ENCODE results near the gene KIRREL2. TPM values are rescaled to one million over a fixed set of nuclear protein-coding genes. Genes with fewer than 3 reads are reported as not detected.

The KIRREL2 gene
- total RNA-seq, 3 donors from 2014 or later (not counting 1 experiment from before 2014, with no cell fraction given): 0.27 TPM; not detected in 2

- Mint-ChIP-seq H3K27ac (no peak overlapping the region), H3K9me3 (no peaks in the 10 kb centered on the region), H3K36me3 (no peaks in the 10 kb centered on the region), H3K4me3 (no peak overlapping the region), H3K4me1 (peaks cover 10 to 17% of the 10 kb centered on the region in 2 donors), H3K27me3 (ENCODE audit: low read depth in 2 of 2) (peaks cover 38 to 40% of the 10 kb centered on the region in 2 donors)
- no peak for DNase-seq
- no peaks in the 10 kb centered on the region for H3K36me3 ChIP-seq (ENCODE audit: control insufficient read depth, insufficient read depth, low read length)
- TF ChIP-seq, protein P1, sequence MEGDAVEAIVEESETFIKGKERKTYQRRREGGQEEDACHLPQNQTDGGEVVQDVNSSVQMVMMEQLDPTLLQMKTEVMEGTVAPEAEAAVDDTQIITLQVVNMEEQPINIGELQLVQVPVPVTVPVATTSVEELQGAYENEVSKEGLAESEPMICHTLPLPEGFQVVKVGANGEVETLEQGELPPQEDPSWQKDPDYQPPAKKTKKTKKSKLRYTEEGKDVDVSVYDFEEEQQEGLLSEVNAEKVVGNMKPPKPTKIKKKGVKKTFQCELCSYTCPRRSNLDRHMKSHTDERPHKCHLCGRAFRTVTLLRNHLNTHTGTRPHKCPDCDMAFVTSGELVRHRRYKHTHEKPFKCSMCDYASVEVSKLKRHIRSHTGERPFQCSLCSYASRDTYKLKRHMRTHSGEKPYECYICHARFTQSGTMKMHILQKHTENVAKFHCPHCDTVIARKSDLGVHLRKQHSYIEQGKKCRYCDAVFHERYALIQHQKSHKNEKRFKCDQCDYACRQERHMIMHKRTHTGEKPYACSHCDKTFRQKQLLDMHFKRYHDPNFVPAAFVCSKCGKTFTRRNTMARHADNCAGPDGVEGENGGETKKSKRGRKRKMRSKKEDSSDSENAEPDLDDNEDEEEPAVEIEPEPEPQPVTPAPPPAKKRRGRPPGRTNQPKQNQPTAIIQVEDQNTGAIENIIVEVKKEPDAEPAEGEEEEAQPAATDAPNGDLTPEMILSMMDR (IDR thresholded peaks at IDR 0.05): no peak
- no peak overlapping the region for H3K27ac ChIP-seq (ENCODE audit: low read length)
- no peak for ATAC-seq
- no peaks in the 10 kb centered on the region for H3K9me3 ChIP-seq (ENCODE audit: control insufficient read depth, insufficient read depth, low read length)
- H3K4me3 ChIP-seq (ENCODE audit: low read length): no peak overlapping the region
- intact Hi-C loops (cut with micrococcal nuclease): no loop called here
- 90% methylated on average over 5 of the region's 5 CpGs for WGBS (ENCODE audit: insufficient coverage)
- peaks cover 35% of the 10 kb centered on the region for H3K27me3 ChIP-seq (ENCODE audit: control insufficient read depth, insufficient read depth, low read length)
- peaks cover 19% of the 10 kb centered on the region for H3K4me1 ChIP-seq (ENCODE audit: control insufficient read depth, insufficient read depth, low read length)
Observed at GRCh38 chr19:35872180-35872579, 15.5 kb downstream of the KIRREL2 start.

DNA sequence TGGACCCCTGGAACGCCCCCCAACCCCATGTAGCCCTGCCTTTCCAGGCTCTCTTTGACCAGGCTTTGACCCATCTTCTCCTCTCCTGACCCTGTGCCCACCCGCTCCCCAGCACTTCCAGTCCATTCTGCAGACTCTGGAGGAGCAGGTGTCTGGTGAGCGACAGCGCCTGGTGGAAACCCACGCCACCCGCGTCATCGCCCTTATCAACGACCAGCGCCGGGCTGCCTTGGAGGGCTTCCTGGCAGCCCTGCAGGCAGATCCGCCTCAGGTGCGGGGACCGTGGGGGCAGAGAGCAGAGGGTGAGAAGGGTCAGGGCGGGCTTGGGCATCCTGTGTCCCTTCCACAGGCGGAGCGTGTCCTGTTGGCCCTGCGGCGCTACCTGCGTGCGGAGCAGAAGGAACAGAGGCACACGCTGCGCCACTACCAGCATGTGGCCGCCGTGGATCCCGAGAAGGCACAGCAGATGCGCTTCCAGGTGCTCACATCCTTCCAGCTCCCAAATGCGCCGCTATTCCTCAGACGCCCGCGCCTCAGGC, 17.8 kb downstream of the KIRREL2 start:
- 93% methylated on average over 32 of the region's 32 CpGs for WGBS (ENCODE audit: insufficient coverage)
- Histone ChIP-seq H3K9me3 (ENCODE audit: control insufficient read depth, insufficient read depth, low read length) (no peaks in the 10 kb centered on the region), H3K27ac (ENCODE audit: low read length) (no peak overlapping the region), H3K27me3 (ENCODE audit: control insufficient read depth, insufficient read depth, low read length) (peaks cover 29% of the 10 kb centered on the region), H3K4me1 (ENCODE audit: control insufficient read depth, insufficient read depth, low read length) (peaks cover 10% of the 10 kb centered on the region), H3K36me3 (ENCODE audit: control insufficient read depth, insufficient read depth, low read length) (no peaks in the 10 kb centered on the region), H3K4me3 (ENCODE audit: low read length) (no peak overlapping the region)
- H3K9me3 Mint-ChIP-seq: no peaks in the 10 kb centered on the region
- no peaks in the 10 kb centered on the region for H3K36me3 Mint-ChIP-seq
- TF ChIP-seq, protein P1 (IDR thresholded peaks at IDR 0.05): no peak
- ATAC-seq (no peak), DNase-seq (no peak)
- intact Hi-C loops (cut with micrococcal nuclease): no loop called here
- no peak overlapping the region for H3K27ac Mint-ChIP-seq
- H3K4me1 Mint-ChIP-seq: peaks cover 10% of the 10 kb centered on the region in 2 donors
- H3K4me3 Mint-ChIP-seq: no peak overlapping the region
- H3K27me3 Mint-ChIP-seq (ENCODE audit: low read depth in 2 of 2): peaks cover 38 to 39% of the 10 kb centered on the region in 2 donors

DNA sequence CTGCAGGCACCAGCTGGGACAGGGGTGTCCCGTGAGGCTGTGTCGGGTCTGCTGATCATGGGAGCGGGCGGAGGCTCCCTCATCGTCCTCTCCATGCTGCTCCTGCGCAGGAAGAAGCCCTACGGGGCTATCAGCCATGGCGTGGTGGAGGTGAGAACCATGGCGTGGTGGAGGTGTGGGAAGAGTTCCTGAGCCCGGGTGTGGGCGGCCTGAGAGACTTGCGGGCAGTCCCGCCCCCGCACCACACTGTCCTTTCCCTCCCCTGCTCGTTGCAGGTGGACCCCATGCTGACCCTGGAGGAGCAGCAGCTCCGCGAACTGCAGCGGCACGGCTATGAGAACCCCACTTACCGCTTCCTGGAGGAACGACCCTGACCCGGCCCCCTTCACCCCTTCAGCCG, 22.4 kb downstream of the KIRREL2 start:
- TF ChIP-seq, protein P1 (IDR thresholded peaks at IDR 0.05): no peak
- Histone ChIP-seq H3K4me3 (ENCODE audit: low read length) (no peak overlapping the region), H3K27ac (ENCODE audit: low read length) (no peak overlapping the region), H3K27me3 (ENCODE audit: control insufficient read depth, insufficient read depth, low read length) (peaks cover 14% of the 10 kb centered on the region), H3K36me3 (ENCODE audit: control insufficient read depth, insufficient read depth, low read length) (no peaks in the 10 kb centered on the region), H3K4me1 (ENCODE audit: control insufficient read depth, insufficient read depth, low read length) (peaks cover 3% of the 10 kb centered on the region), H3K9me3 (ENCODE audit: control insufficient read depth, insufficient read depth, low read length) (no peaks in the 10 kb centered on the region)
- ATAC-seq (no peak), DNase-seq (no peak)
- no peak overlapping the region for H3K27ac Mint-ChIP-seq
- peaks cover 12% of the 10 kb centered on the region in 2 donors for H3K4me1 Mint-ChIP-seq
- intact Hi-C loops (cut with micrococcal nuclease): no loop called here
- H3K4me3 Mint-ChIP-seq: no peak overlapping the region
- 32% methylated on average over 23 of the region's 23 CpGs for WGBS (ENCODE audit: insufficient coverage)
- no peaks in the 10 kb centered on the region for H3K9me3 Mint-ChIP-seq
- H3K36me3 Mint-ChIP-seq: no peaks in the 10 kb centered on the region
- H3K27me3 Mint-ChIP-seq (ENCODE audit: low read depth in 2 of 2): peaks cover 22 to 29% of the 10 kb centered on the region in 2 donors

DNA sequence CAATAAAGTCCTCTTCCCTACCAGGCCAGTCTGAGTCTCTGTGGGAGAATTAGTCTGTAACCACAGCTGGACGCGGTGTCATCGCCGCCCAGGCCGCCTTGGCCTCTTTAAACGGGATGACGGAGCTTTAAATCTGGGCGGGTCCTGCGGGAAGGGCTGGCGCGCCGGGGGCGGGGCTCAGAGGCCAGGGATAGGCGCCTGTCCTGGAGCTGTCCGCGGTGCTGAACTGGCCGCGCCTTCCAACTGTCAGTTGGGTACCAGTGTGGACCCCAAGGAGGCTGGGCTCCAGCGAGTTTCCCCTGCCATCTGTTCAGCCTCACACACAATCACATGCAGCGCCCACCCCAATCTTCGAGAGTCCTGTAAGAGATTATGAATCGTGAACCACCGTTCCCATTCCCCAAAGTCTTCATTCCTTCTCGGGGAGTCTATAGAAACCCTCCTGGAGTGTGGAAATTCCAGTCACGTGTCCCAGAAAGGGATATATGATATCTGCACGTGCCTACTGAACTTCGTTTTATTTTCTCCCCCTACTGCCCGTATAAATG, 23.1 kb downstream of the KIRREL2 start:
- peaks cover 14% of the 10 kb centered on the region for H3K27me3 ChIP-seq (ENCODE audit: control insufficient read depth, insufficient read depth, low read length)
- no peaks in the 10 kb centered on the region for H3K36me3 Mint-ChIP-seq
- H3K4me1 Mint-ChIP-seq: peaks cover 12% of the 10 kb centered on the region in 2 donors
- WGBS (ENCODE audit: insufficient coverage): 6% methylated on average over 28 of the region's 28 CpGs
- no peaks in the 10 kb centered on the region for H3K36me3 ChIP-seq (ENCODE audit: control insufficient read depth, insufficient read depth, low read length)
- no peaks in the 10 kb centered on the region for H3K9me3 Mint-ChIP-seq
- peak overlapping the region in 1 of 2 donors; percentile 46 for H3K27ac Mint-ChIP-seq
- H3K27me3 Mint-ChIP-seq (ENCODE audit: low read depth in 2 of 2): peaks cover 22 to 28% of the 10 kb centered on the region in 2 donors
- H3K4me3 ChIP-seq (ENCODE audit: low read length): no peak overlapping the region
- H3K4me3 Mint-ChIP-seq: no peak overlapping the region
- peaks cover 3% of the 10 kb centered on the region for H3K4me1 ChIP-seq (ENCODE audit: control insufficient read depth, insufficient read depth, low read length)
- intact Hi-C loops (cut with micrococcal nuclease): no loop called here
- no peaks in the 10 kb centered on the region for H3K9me3 ChIP-seq (ENCODE audit: control insufficient read depth, insufficient read depth, low read length)
- no peak overlapping the region for H3K27ac ChIP-seq (ENCODE audit: low read length)
- peak; percentile 66 to 76 (median 72) for ATAC-seq
- DNase-seq: peak; percentile 68 to 85
- TF ChIP-seq, protein P1 (IDR thresholded peaks at IDR 0.05): no peak

Measured in natural killer cell (primary cell).